C4-2B (cell line): ENCODE data around the gene ADGRE2.
"Not testable (repeated sequence)": the region's sequence is repeated elsewhere in the genome, so short reads cannot be mapped to it uniquely, and the experiment has no call there.

Experiments used
- H3K27ac ChIP-seq: fragments of 450-650 bp; 2 replicates; pipeline ENCODE4 v1.5.1; 2017
- ZFX ChIP-seq: fragments of 450-650 bp; IDR thresholded peaks from 2 replicates; pipeline ENCODE4 v1.6.1; 2017
- TF ChIP-seq, protein P1 (sequence below): fragments of 450-650 bp; conservative IDR thresholded peaks from 2 replicates; pipeline ENCODE4 v1.5.1; 2017; ENCODE audit warnings: mild to moderate bottlenecking

Gene ADGRE2

DNA sequence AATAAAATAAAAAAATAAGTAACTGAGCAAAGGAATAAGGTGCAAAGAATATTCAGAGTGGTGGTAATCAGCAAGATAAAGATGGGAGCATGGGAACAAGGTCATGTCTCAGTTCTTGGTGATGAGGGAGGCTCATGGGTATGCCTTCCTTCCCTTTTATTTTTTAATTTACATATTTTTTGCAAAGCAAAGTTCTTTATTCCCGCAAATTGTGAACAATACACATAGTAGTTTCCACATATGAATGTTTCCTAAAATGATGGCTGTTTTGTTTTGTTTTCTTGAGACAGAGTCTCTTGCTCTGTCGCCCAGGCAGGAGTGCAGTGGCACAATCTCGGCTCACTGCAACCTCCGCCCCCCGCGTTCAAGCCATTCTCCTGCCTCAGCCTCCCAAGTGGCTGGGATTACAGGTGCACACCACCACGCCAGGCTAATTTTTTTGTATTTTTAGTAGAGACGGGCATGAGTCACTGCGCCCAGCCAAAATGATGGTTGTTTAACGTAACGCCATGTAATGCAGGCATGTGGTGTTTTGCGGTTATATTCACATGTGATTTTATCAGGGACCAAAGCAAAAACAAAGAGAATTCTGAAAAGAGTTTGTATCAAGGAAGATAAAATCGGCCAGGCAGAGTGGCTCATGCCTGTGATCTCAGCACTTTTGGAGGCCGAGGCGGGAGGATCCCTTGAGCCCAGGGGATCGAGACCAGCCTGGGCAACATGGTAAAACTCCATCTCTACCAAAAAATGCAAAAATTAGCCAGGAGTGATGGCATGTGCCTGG is 4.5 kb upstream of the ADGRE2 start:
- TF ChIP-seq, protein P1, sequence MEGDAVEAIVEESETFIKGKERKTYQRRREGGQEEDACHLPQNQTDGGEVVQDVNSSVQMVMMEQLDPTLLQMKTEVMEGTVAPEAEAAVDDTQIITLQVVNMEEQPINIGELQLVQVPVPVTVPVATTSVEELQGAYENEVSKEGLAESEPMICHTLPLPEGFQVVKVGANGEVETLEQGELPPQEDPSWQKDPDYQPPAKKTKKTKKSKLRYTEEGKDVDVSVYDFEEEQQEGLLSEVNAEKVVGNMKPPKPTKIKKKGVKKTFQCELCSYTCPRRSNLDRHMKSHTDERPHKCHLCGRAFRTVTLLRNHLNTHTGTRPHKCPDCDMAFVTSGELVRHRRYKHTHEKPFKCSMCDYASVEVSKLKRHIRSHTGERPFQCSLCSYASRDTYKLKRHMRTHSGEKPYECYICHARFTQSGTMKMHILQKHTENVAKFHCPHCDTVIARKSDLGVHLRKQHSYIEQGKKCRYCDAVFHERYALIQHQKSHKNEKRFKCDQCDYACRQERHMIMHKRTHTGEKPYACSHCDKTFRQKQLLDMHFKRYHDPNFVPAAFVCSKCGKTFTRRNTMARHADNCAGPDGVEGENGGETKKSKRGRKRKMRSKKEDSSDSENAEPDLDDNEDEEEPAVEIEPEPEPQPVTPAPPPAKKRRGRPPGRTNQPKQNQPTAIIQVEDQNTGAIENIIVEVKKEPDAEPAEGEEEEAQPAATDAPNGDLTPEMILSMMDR: no peak
- TF ChIP-seq ZFX: no peak
- no peak overlapping the region for H3K27ac ChIP-seq

DNA sequence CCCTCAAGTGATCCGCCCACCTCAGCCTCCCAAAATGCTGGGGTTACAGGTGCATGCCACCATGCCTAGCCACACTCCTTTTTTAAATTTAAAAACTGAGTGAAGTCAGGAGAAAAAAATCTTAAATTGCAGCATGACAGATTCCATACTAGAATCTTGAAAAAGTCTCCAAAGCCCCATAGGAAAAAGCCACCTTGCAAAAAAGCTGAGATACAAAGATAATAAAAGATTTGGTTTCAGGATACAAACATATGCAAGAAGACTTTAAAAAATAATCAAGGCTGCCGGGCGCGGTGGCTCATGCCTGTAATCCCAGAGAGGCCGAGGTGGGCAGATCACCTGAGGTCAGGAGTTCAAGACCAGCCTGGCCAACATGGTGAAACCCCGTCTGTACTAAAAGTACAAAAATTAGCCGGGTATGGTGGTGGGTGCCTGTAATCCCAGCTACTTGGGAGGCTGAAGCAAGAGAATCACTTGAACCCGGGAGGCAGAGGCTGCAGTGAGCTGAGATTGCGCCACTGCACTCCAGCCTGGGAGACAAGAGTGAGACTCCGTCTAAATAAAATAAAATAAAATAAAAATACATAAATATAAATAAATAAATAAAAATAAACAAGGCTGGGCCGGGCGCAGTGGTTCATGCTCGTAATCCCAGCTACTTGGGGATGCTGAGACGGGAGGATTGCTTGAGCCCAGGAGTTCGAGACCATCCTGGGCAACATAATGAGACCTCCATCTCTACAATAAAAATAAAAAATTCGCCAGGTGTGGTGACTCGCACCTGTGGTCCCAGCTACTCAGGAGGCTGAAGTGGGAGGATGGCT is 3.6 kb upstream of the ADGRE2 start:
- not testable (repeated sequence) for H3K27ac ChIP-seq

DNA sequence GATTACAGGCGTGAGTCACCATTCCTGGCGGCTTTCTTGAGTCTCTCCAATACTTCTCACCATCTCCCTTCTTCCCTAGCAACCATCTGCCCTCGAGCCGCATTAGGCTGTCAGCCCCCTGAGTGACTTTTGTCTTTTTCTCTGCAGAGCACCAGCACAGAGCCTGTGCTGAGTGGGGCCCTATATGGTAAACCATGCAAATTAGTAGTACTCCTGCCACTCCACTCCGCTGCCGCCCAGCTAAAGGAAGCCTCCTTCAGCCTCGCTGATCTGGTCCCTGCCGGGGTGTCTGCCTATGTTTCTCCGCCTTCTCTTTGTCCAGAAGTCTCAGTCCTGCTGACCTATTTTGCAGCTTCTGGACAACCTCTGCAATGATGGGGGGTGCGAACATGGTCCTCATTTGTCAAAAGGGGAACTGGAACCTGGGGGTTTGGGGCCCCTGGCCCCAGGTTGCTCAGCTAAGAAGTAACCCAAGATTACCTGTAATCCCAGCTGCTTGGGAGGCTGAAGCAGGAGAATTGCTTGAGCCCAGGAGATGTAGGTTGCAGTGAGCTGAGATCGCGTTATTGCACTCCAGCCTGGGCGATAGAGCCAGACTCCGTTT is 2.4 kb upstream of the ADGRE2 start:
- not testable (repeated sequence) for H3K27ac ChIP-seq

DNA sequence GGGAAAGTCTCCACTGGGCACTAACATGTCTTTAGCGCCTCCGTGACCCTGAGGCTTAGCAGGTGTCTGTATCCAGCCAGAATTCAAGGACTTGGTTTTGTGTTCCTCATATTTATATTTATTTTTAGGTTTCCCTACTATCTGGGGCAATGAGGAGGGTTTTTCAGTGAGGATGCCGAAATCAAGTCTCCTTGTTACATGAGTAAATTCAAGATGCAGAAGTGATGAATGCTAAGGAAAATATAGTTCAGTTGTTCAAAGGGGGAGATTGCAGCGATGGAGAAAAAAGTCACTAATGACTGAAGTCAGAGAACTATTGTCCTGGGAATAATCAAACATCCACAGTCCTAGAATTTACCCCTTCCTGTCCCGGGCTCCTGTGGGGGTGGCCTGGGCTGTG is 791 bp upstream of the ADGRE2 start:
- no peak overlapping the region for H3K27ac ChIP-seq
- TF ChIP-seq, protein P1: no peak
- TF ChIP-seq ZFX: no peak

DNA sequence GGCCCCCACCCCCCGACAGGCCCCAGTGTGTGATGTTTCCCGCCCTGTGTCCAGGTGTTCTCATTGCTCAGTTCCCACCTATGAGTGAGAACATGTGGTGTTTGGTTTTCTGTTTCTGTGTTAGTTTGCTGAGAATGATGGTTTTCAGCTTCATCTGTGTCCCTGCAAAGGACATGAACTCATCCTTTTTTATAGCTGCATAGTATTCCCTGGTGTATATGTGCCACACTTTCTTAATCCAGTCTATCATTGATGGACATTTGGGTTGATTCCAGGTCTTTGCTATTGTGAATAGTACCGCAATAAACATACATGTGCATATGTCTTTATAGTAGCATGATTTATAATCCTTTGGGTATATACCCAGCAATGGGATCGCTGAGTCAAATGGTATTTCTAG is 715 bp downstream of the ADGRE2 start:
- not testable (repeated sequence) for H3K27ac ChIP-seq

DNA sequence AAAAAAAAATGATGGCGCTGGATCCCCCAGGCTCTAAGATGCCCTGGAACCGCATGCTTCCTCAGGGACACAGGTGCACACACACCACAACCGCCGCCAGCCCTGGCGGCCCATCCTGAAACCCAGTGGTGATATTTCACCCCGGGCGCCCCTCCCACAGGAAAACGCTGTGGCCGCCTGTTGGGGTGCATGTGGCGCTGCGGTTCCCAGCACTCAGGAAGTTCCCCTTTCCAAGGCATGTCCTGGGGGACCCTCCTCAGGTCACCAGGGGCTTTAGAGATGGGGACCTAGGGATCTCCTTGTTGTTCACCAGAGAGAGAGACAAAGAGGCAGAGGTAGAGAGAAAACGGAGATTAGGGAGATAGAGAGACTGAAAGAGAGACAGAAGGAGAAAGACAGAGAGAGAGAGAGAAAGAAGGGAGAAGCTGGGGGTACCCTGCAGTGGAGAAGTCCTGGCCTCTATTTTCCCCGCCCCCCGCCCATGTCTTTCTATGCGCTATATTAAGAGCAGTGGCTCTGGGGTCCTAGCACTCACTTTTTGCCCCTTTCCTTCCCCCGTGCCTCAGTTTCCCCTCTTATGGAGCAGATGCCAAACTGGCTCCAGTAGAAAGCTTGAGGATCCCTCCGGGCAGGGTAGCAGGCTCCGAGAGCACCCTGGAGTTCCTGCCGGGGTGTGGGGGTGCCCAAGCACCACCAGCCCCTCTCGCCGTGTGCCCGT is 2.3 kb downstream of the ADGRE2 start:
- no peak overlapping the region for H3K27ac ChIP-seq
- TF ChIP-seq, protein P1: no peak
- TF ChIP-seq ZFX: no peak

DNA sequence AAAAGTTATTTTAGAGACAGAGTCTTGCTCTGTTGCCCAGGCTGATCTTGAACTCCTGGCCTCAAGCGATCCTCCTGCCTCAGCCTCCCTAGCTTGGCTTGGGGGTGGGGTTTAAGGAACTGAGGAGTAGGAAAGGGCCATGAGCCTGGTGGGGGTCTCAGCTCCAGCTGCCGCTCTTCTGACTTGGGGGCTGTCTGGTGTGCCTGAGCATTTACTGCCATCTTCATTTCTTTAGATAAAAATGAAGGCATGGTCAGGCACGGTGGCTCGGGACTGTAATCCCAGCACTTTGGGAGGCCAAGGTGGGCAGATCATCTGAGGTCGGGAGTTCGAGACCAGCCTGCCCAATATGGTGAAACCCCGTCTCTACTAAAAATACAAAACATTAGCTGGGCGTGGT is 3.0 kb downstream of the ADGRE2 start:
- not testable (repeated sequence) for H3K27ac ChIP-seq

DNA sequence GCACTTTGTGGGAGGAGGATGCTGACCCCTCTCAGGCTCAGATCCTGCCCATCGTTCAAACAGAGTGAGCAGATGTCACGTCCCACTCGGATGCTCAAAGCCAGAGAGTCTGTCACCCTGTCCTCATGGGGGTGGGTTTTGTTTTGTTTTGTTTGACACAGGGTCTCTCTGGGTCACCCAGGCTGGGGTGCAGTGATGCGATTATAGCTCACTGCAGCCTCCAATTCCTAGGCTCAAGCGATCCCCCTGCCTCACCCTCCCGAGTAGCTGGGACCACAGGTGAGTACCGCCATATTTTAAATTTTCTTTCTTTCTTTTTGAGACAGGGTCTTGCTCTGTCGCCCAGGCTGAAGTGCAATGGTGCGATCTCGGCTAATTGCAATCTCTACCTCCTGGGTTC is 4.0 kb downstream of the ADGRE2 start:
- no peak for TF ChIP-seq ZFX
- TF ChIP-seq, protein P1: no peak
- no peak overlapping the region for H3K27ac ChIP-seq

DNA sequence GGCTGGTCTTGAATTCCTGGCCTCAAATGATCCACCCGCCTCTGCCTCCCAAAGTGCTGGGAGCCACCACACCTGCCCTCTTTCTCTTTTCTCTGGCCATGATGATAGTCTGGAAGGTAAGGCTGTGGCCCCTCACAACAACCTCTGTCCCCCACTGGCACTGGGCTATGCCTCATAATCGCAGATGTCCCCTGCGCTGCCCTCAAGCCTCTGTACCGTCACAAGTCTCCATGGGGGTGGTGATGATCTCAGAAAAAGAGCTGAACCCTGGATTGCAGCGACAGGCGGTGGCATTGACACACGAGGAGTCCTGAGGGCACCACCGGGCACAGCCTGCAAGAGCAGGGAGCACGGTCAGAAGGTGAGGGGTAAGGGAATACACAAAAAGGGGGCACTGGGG is 4.6 kb downstream of the ADGRE2 start:
- not testable (repeated sequence) for H3K27ac ChIP-seq
